SK-N-SH treated with all-trans-retinoic acid at 6 μM for 48 hours (cell line): ENCODE data around the gene OAS2.

Source experiments
- ATAC-seq: fragments of 200-7000 bp; cut with Tn5 transposase; 3 replicates; pipeline ENCODE4 v1.9.1; 2020; ENCODE audit warnings: mild to moderate bottlenecking, moderate library complexity
- ARNTL ChIP-seq: fragments of 450-650 bp; formaldehyde crosslinking; IDR thresholded peaks from 2 replicates; pipeline ENCODE4 v1.5.0; 2020; ENCODE audit warnings: low read depth, mild to moderate bottlenecking, moderate library complexity, borderline replicate concordance
- BACH2 ChIP-seq: fragments of 250-450 bp; sonication (Bioruptor Pico); IDR thresholded peaks from 2 replicates; pipeline ENCODE4 v1.9.0; 2021; ENCODE audit warnings: mild to moderate bottlenecking, borderline replicate concordance
- CSDC2 ChIP-seq: fragments of 250-450 bp; sonication (Bioruptor Pico); IDR thresholded peaks from 2 replicates; pipeline ENCODE4 v1.5.0; 2020; ENCODE audit warnings: mild to moderate bottlenecking, moderate library complexity
- ESRRG ChIP-seq: fragments of 250-450 bp; sonication (Bioruptor Pico); IDR thresholded peaks from 2 replicates; pipeline ENCODE4 v1.6.1; 2021; ENCODE audit warnings: mild to moderate bottlenecking
- ISL1 ChIP-seq: fragments of 250-450 bp; sonication (Bioruptor Pico); IDR thresholded peaks from 2 replicates; pipeline ENCODE4 v2.1.2; 2022; ENCODE audit warnings: mild to moderate bottlenecking, moderate library complexity
- RARB ChIP-seq: fragments of 250-450 bp; sonication (Bioruptor Pico); IDR thresholded peaks from 2 replicates; pipeline ENCODE4 v1.8.0; 2021; ENCODE audit warnings: mild to moderate bottlenecking, moderate library complexity
- SNAI2 ChIP-seq: fragments of 250-450 bp; sonication (Bioruptor Pico); IDR thresholded peaks from 2 replicates; pipeline ENCODE4 v1.5.0; 2020; ENCODE audit warnings: mild to moderate bottlenecking, moderate library complexity
- TCF4 ChIP-seq: fragments of 250-450 bp; sonication (Bioruptor Pico); IDR thresholded peaks from 2 replicates; pipeline ENCODE4 v1.8.0; 2021; ENCODE audit warnings: mild to moderate bottlenecking, moderate library complexity, borderline replicate concordance
- TOX ChIP-seq: fragments of 250-450 bp; sonication (Bioruptor Pico); IDR thresholded peaks from 2 replicates; pipeline ENCODE4 v1.8.0; 2021; ENCODE audit warnings: mild to moderate bottlenecking, moderate library complexity, borderline replicate concordance
- ZC3H10 ChIP-seq: fragments of 250-450 bp; sonication (Bioruptor Pico); IDR thresholded peaks from 2 replicates; pipeline ENCODE4 v1.5.1; 2021; ENCODE audit warnings: mild to moderate bottlenecking, moderate library complexity
- ZFP3 ChIP-seq: fragments of 250-450 bp; sonication (Bioruptor Pico); IDR thresholded peaks from 2 replicates; pipeline ENCODE4 v1.5.0; 2020; ENCODE audit warnings: mild to moderate bottlenecking, moderate library complexity
- ZFP30 ChIP-seq: fragments of 450-650 bp; formaldehyde crosslinking; IDR thresholded peaks from 2 replicates; pipeline ENCODE4 v1.5.0; 2022; ENCODE audit warnings: mild to moderate bottlenecking, moderate library complexity
- ZNF565 ChIP-seq: fragments of 450-650 bp; formaldehyde crosslinking; conservative IDR thresholded peaks from 2 replicates; pipeline ENCODE4 v1.5.0; 2020; ENCODE audit warnings: low read depth, mild to moderate bottlenecking, moderate library complexity
- ZNF70 ChIP-seq: fragments of 450-650 bp; formaldehyde crosslinking; IDR thresholded peaks from 2 replicates; pipeline ENCODE4 v1.5.0; 2020; ENCODE audit warnings: mild to moderate bottlenecking, moderate library complexity
- TF ChIP-seq, protein P1 (sequence below): fragments of 250-450 bp; sonication (Bioruptor Pico); IDR thresholded peaks from 2 replicates; pipeline ENCODE4 v1.8.0; 2020; ENCODE audit warnings: mild to moderate bottlenecking, moderate library complexity, borderline replicate concordance
- TF ChIP-seq, protein P2 (sequence below): fragments of 250-450 bp; sonication (Bioruptor Pico); IDR thresholded peaks from 2 replicates; pipeline ENCODE4 v1.5.0; 2020; ENCODE audit warnings: mild to moderate bottlenecking, moderate library complexity
- TF ChIP-seq, protein P3 (sequence below): fragments of 250-450 bp; sonication (Bioruptor Pico); IDR thresholded peaks from 2 replicates; pipeline ENCODE4 v1.5.1; 2021; ENCODE audit warnings: mild to moderate bottlenecking, moderate library complexity
- TF ChIP-seq, protein P4 (sequence below): fragments of 250-450 bp; sonication (Bioruptor Pico); IDR thresholded peaks from 2 replicates; pipeline ENCODE4 v1.8.0; 2021; ENCODE audit warnings: low read depth, mild to moderate bottlenecking, moderate library complexity, borderline replicate concordance
- TF ChIP-seq, protein P5 (sequence below): fragments of 250-450 bp; sonication (Bioruptor Pico); IDR thresholded peaks from 2 replicates; pipeline ENCODE4 v1.5.1; 2020; ENCODE audit warnings: low read depth, mild to moderate bottlenecking, moderate library complexity

The OAS2 gene

DNA sequence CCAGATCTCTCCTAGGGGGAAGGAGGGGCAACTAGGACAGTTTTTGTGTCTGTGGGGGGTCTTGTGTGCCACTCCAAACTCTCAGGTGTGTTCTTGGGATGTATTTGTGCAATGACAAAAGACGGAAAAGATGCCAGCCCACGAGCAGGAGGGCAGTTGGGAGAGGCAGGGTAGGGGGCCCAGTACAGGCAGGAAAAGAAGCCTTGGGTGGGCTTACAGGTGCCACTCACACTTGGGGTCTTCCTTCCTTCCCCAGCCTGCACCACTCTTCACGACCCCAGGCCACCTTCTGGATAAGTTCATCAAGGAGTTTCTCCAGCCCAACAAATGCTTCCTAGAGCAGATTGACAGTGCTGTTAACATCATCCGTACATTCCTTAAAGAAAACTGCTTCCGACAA lies 24.4 kb downstream of the OAS2 start:
- no peak for ATAC-seq
- TF ChIP-seq RARB (CRISPR knock-in tag) (no peak), ARNTL (no peak)
- TF ChIP-seq, protein P1, sequence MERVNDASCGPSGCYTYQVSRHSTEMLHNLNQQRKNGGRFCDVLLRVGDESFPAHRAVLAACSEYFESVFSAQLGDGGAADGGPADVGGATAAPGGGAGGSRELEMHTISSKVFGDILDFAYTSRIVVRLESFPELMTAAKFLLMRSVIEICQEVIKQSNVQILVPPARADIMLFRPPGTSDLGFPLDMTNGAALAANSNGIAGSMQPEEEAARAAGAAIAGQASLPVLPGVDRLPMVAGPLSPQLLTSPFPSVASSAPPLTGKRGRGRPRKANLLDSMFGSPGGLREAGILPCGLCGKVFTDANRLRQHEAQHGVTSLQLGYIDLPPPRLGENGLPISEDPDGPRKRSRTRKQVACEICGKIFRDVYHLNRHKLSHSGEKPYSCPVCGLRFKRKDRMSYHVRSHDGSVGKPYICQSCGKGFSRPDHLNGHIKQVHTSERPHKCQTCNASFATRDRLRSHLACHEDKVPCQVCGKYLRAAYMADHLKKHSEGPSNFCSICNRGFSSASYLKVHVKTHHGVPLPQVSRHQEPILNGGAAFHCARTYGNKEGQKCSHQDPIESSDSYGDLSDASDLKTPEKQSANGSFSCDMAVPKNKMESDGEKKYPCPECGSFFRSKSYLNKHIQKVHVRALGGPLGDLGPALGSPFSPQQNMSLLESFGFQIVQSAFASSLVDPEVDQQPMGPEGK (CRISPR knock-in tag), result no peak
- TF ChIP-seq, protein P2, sequence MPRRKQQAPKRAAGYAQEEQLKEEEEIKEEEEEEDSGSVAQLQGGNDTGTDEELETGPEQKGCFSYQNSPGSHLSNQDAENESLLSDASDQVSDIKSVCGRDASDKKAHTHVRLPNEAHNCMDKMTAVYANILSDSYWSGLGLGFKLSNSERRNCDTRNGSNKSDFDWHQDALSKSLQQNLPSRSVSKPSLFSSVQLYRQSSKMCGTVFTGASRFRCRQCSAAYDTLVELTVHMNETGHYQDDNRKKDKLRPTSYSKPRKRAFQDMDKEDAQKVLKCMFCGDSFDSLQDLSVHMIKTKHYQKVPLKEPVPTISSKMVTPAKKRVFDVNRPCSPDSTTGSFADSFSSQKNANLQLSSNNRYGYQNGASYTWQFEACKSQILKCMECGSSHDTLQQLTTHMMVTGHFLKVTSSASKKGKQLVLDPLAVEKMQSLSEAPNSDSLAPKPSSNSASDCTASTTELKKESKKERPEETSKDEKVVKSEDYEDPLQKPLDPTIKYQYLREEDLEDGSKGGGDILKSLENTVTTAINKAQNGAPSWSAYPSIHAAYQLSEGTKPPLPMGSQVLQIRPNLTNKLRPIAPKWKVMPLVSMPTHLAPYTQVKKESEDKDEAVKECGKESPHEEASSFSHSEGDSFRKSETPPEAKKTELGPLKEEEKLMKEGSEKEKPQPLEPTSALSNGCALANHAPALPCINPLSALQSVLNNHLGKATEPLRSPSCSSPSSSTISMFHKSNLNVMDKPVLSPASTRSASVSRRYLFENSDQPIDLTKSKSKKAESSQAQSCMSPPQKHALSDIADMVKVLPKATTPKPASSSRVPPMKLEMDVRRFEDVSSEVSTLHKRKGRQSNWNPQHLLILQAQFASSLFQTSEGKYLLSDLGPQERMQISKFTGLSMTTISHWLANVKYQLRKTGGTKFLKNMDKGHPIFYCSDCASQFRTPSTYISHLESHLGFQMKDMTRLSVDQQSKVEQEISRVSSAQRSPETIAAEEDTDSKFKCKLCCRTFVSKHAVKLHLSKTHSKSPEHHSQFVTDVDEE (CRISPR knock-in tag), result no peak

DNA sequence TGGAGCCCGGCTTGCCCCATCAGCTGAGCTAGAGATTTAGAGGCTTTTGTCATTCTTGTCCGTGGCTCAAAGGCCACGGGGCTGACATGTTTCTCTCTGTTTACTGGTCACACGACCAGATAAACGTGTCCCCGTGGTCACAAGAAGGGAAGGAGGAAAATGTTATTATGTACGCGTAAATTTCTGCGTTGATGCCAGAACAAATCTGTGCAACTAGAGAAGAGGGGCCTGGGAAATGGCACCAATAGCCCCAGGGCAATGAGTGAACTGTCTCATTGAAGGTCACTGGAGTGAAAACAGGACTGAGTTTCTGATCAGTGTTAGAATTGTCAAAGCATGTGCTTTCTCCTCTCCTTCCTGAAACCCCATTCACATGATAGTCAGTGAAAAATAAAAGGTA lies 25.3 kb downstream of the OAS2 start:
- ATAC-seq, result no peak
- no peak for TF ChIP-seq ESRRG
- no peak for TF ChIP-seq TCF4 (CRISPR knock-in tag)
- no peak for TF ChIP-seq ZFP3 (CRISPR knock-in tag)
- no peak for TF ChIP-seq ZNF565
- no peak for TF ChIP-seq CSDC2 (CRISPR knock-in tag)
- TF ChIP-seq, protein P1 (CRISPR knock-in tag), result no peak
- TF ChIP-seq ZC3H10 (CRISPR knock-in tag), result no peak
- TF ChIP-seq, protein P3, sequence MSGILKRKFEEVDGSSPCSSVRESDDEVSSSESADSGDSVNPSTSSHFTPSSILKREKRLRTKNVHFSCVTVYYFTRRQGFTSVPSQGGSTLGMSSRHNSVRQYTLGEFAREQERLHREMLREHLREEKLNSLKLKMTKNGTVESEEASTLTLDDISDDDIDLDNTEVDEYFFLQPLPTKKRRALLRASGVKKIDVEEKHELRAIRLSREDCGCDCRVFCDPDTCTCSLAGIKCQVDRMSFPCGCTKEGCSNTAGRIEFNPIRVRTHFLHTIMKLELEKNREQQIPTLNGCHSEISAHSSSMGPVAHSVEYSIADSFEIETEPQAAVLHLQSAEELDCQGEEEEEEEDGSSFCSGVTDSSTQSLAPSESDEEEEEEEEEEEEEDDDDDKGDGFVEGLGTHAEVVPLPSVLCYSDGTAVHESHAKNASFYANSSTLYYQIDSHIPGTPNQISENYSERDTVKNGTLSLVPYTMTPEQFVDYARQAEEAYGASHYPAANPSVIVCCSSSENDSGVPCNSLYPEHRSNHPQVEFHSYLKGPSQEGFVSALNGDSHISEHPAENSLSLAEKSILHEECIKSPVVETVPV (CRISPR knock-in tag), result no peak

DNA sequence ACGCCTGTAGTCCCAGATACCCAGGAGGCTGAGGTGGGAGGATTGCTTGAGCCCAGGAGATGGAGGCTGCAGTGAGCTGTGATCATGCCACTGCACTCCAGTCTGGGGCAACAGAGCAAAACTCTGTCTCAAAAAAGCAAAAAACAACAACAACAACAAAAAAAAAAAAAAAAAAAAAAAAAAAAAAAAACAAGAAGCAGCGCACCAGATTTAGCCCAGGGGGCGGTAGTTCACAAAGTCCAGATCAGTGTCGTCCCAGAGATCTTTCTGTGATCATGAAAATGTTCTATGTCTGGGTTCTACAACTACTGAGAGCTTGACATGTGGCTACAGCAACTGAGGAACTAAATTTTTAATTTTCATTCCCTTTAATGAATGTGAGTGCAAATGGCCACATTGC lies 27.4 kb downstream of the OAS2 start:
- TF ChIP-seq, protein P4, sequence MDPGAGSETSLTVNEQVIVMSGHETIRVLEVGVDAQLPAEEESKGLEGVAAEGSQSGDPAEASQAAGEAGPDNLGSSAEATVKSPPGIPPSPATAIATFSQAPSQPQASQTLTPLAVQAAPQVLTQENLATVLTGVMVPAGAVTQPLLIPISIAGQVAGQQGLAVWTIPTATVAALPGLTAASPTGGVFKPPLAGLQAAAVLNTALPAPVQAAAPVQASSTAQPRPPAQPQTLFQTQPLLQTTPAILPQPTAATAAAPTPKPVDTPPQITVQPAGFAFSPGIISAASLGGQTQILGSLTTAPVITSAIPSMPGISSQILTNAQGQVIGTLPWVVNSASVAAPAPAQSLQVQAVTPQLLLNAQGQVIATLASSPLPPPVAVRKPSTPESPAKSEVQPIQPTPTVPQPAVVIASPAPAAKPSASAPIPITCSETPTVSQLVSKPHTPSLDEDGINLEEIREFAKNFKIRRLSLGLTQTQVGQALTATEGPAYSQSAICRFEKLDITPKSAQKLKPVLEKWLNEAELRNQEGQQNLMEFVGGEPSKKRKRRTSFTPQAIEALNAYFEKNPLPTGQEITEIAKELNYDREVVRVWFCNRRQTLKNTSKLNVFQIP, result no peak
- TF ChIP-seq TCF4 (CRISPR knock-in tag) (no peak), RARB (CRISPR knock-in tag) (no peak), ZC3H10 (CRISPR knock-in tag) (no peak), ZNF565 (no peak), SNAI2 (CRISPR knock-in tag) (no peak), ARNTL (no peak)
- TF ChIP-seq, protein P5, sequence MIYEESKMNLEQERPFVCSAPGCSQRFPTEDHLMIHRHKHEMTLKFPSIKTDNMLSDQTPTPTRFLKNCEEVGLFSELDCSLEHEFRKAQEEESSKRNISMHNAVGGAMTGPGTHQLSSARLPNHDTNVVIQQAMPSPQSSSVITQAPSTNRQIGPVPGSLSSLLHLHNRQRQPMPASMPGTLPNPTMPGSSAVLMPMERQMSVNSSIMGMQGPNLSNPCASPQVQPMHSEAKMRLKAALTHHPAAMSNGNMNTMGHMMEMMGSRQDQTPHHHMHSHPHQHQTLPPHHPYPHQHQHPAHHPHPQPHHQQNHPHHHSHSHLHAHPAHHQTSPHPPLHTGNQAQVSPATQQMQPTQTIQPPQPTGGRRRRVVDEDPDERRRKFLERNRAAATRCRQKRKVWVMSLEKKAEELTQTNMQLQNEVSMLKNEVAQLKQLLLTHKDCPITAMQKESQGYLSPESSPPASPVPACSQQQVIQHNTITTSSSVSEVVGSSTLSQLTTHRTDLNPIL (CRISPR knock-in tag), result no peak
- TF ChIP-seq, all 23 proteins: peak for 0
- no peak for ATAC-seq

DNA sequence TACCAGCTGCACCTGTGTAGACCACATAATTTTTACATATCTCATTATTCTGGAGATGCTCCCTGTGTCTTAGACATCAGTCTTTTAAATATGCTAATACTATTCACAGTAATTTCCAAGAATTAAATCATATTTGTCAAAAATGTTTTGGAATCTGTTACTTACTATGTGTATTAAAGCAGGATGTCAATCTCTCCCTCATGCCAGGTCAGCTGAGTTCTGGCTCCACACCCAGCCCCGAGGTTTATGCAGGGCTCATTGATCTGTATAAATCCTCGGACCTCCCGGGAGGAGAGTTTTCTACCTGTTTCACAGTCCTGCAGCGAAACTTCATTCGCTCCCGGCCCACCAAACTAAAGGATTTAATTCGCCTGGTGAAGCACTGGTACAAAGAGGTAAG lies 27.9 kb downstream of the OAS2 start:
- ATAC-seq, result no peak
- TF ChIP-seq SNAI2 (CRISPR knock-in tag), result no peak
- TF ChIP-seq ARNTL, result no peak
- no peak for TF ChIP-seq ZNF70
- TF ChIP-seq, protein P2 (CRISPR knock-in tag), result no peak
- TF ChIP-seq ZFP30 (CRISPR knock-in tag), result no peak
- TF ChIP-seq RARB (CRISPR knock-in tag), result no peak
- TF ChIP-seq, protein P4, result no peak
- TF ChIP-seq BACH2 (CRISPR knock-in tag), result no peak
- no peak for TF ChIP-seq TOX (CRISPR knock-in tag)
- no peak for TF ChIP-seq ESRRG
- no peak for TF ChIP-seq ISL1
